SH-SY5Y (cell line): ENCODE measurements around the gene LMX1B.

Source experiments
- GATA2 ChIP-seq: IDR thresholded peaks from 2 replicates; pipeline ENCODE4 v1.6.1; 2011; ENCODE audit warnings: mild to moderate bottlenecking, low read depth, low read length
- GATA3 ChIP-seq: IDR thresholded peaks from 2 replicates; pipeline ENCODE4 v1.6.1; 2011; ENCODE audit warnings: low read depth, mild to moderate bottlenecking, low read length, moderate library complexity

GRCh38 chr9:126700296-126700695 lies 86.6 kb downstream of the LMX1B start:
- TF ChIP-seq GATA2 (no peak), GATA3 (no peak)
